ENCODE data around the gene GPR45.
"Not testable (repeated sequence)": the region's sequence is repeated elsewhere in the genome, so short reads cannot be mapped to it uniquely, and the experiment has no call there.

The GPR45 gene, protein sequence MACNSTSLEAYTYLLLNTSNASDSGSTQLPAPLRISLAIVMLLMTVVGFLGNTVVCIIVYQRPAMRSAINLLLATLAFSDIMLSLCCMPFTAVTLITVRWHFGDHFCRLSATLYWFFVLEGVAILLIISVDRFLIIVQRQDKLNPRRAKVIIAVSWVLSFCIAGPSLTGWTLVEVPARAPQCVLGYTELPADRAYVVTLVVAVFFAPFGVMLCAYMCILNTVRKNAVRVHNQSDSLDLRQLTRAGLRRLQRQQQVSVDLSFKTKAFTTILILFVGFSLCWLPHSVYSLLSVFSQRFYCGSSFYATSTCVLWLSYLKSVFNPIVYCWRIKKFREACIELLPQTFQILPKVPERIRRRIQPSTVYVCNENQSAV

DNA sequence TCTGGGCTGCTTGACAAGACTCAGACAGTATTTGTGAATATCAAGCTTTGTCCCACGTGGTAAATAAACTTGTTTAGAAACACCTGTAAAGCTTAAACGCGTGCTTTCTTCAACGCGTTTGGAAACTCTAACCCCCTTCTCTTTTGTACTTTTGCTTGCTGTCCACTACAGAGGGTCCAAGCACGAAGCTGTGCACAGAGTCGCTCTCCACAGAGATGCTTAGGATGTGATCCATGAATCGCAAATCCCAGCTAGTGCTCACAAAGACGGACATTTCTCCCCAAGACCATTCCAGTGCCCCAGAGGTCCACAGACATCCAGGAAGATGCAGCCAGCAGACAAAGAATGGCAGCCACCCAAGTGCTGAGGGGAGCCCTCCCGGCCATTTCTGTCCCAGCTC, at the start of gene GPR45:
Gene GPR45 (plus strand): TSS at position 301 of the 400 bp plus-strand sequence. CDS start 116 bp downstream, outside the sequence.
- no peak for DNase-seq

- no peak for DNase-seq
These were observed 47.4 kb upstream of the GPR45 start for GRCh38 chr2:105194022-105194675.

DNA sequence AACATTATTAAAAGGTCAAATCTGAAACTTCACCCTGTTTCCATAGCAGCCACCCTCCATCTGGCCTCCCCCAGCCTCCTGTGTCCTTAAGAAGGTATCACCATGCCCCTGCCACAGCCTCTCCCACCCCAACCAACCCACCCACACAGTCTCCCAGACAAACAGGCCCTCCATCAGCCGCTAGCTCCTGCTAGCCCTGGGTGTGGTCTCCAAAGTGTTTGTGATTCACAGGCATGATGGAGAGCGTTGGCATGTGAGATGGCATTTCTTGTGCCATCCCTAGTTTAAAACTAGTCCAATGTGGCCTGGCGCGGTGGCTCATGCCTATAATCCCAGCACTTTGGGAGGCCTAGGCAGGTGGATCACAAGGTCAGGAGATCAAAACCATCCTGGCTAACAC, 44.9 kb upstream of the GPR45 start:
- DNase-seq, result no peak

- DNase-seq, result no peak
These were observed 25.9 kb upstream of the GPR45 start for GRCh38 chr2:105215586-105216192.

- no peak for DNase-seq
These were observed 20.9 kb upstream of the GPR45 start for GRCh38 chr2:105220604-105221003.

DNA sequence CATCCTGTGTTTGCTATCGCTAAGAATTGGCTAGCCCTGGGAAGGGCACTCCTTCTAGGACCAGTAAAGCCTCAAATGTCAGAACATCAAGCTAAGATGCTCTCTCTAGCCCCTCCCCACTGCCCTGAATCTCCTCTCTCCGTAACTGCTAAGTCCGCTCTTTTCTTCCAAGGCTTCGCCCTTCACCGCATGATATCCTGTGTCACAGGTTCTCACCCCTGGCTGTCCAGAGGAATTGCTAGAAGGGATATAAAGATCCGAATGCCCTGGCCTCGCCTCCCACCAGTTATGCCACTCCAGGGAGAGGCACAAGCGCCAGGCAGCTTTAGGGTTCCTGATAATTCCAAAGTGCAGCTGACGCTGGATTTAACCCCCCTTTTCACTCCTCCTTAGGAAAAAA, 17.1 kb upstream of the GPR45 start:
- DNase-seq, result no peak

DNA sequence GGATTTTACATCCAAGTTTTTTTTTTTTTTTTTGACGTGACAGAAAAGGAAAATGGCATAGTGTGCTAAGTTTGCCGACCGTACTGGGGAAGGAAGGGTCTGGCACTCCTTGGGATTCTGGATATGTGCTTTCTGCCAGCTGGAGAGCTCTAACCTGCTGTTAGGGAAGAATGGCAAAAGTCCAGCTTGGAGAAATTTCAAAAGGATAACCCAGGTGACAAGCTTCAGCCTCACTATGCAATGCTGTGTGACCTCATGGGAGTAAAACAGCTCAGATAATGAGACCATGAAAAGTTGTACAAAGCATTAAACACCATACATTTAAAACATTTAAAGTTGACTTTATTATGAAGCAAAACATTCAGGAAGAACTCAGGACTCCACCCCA, 10.3 kb upstream of the GPR45 start:
- no peak for DNase-seq

DNA sequence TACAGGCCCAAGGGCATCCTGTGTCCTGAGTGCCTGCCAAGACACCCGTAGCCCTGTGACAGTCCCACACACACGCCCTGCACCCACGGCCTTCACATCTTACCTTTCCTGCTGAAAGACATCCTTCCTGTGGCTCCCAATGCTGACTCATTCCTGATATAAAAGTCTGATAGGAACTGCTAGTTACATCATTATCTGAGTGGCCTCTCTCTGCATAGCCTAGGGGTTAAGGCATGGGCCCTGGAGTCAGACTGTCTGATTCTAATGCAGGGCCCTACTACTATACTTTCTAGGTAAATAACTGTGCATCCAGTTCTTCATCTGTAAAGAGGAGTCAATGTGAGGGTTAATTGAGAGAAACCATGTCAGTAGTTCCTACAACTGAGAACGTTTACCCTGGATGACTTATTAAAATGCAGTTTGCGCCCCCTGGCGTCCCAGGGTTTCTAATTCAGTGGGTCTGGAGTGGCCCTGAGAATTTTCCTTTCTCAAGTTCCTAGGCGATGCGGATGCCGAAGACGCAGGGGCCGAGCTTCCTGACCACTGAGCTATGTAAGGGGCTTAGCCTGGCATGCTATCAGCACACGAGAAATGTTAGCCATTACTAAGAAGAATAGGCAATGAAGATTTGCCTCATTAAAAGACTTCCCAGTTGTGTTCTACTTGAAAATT, 6.0 kb upstream of the GPR45 start:
- DNase-seq, result no peak

- DNase-seq, result no peak
These were observed 5.5 kb upstream of the GPR45 start for GRCh38 chr2:105236060-105236424.

DNA sequence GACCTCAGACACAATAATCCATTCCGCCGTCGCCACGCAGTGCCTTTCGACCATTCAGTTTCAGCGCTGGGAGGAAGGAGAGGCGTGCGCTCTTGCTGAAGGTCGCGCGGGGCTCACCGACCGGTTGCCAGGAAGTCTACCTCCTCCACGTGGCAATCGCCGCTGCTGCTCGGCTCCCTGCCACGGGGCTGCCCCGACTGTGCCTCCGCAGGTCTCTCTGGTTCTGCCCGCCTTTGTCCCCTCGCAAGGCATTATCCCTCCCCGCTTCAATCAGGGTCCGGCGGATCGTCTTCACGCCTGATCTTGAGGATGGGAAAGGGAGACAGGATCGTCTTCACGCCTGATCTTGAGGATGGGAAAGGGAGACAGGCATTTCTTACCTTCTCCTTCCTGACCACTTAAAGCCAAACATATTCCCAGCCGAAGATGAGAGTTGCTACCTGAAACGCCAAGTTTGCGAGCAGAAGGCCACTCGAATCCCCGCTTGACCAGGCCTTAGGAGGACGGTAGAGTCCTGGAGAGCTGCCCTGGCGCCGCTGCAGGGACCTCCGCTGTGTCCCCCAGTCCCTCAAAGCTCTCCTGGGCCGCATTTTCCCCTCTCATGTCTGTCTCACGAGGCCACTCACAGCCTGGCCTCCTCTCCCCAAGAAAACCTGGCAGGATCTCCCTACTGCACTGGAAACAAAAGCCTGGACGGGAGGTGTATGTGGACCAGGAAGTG, 4.3 kb upstream of the GPR45 start:
- no peak for DNase-seq

DNA sequence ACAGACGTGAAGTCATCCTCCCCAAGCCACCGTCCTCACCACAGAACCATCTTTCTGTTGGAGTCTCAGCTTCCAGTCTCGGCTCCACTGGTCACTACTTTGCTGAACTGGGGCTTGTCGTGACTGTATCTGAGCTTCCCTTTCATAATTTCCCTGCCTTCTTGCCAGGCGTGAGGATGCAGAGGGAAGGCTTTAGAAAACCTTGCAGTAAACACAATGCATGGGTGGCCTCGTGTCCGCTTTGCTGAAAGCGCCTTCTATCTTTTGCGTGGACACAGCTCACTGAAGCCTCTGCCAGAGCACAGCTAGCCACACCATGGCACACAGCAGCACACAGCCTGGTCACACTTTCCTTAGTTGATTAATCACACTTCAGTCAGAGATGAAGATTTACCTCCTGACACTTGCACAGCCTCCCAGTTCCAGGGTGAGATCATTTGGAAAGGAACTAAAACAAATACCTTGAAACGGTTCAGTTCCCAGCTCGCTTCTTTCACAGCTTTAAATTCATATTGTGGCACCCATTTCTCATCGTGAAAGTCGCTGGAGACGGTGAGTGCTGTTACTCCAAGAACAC, 2.8 kb upstream of the GPR45 start:
- no peak for DNase-seq

GRCh38 chr2:105239924-105240323, 1.6 kb upstream of the GPR45 start:
- DNase-seq, result no peak

- no peak for DNase-seq
These were observed 897 bp downstream of the GPR45 start for GRCh38 chr2:105242286-105242993.

DNA sequence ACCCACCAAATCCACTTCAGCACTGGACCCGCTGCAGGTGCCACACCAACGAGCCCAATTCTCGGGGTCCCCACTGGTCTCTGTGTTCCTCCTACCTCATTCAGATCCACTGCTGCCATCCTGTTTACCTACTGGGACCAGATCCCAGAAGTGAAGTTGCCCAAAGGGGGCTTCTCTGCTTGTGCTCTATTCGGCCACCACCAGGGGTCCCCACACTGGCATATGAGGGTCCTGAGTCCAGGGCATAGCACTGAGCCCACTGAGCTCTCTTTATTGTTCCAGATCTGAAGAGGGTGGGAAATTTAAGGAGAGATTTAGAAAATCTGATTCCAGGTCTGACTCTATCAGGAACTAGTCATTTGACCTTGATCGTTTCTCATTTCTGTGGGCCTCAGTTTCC, 2.4 kb downstream of the GPR45 start:
- DNase-seq, result no peak

- no peak for DNase-seq
These were observed 2.9 kb downstream of the GPR45 start for GRCh38 chr2:105244451-105244850.

DNA sequence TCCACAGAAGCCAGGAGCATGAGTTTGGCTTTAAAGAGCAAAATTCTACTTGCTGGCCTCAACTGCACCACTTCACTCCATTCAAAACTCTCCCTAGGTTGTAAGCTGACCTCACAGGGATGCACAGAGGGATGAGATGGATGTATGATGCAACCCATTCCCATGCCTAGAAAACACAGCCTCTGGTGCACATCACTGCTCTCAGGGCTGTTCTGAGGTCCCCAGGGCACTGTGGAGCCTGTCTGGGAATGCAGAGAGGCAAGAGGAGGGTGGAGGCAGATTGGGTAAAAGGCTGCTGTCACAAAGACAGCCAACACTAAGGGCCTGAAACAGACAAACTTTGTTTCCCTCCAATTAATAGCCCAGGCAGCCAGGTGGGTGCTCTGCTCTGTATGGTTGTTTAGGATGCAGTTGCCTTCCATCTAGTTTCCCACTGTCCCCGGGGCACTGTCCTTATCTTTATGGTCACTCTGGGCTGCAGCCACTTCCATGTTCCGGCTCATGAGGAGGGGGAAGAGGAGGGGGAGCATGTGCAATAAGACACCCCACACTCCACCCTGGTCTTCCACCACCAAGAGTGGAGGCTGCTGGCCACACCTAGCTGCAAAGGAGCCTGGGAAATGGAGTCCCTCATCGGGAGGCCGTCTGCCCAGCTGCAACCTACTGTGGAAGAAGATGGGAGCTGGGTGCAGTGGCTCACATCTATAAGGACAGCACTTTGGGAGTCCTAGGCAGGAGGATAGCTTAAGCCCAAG, 7.0 kb downstream of the GPR45 start:
- DNase-seq, result no peak

DNA sequence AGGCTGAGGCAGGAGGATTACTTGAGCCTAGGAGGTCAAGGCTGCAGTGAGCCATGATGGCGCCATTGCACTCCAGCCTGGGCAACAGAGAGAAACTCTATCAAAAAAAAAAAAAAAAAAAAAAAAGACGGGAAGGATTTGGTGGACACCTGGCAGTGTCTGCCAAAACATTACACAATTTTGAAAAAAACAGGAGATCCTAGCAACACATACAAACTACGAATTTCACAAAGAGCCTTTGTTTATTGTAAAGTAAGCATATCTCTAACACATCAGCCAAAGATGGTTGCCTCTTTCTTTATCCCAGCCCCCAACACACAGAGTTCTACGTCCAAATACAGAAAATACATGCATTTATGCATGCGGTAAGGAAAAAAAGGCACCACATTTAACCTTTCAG, 7.6 kb downstream of the GPR45 start:
- DNase-seq, result no peak

DNA sequence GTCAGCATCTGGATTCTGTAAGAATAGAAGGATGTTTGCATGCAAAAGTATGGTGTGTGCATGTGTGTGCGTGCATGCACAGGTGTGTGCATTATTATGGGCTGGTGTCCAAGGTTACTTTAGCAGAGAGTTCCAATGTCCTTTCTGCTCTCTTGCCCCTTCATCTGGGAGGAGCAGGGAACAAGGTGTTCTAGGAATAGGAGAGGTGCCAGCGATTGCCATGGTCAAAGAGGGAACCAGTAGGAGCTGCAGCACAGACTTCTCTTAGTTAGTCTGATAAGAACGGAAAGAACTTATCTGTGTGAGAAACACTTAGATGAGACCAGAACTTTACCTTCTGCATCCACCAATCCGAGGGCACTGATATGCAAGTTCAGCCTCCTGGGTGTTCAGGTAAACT, 8.3 kb downstream of the GPR45 start:
- no peak for DNase-seq

- DNase-seq, result not testable (repeated sequence)
These were observed 9.6 kb downstream of the GPR45 start for GRCh38 chr2:105251016-105251648.

DNA sequence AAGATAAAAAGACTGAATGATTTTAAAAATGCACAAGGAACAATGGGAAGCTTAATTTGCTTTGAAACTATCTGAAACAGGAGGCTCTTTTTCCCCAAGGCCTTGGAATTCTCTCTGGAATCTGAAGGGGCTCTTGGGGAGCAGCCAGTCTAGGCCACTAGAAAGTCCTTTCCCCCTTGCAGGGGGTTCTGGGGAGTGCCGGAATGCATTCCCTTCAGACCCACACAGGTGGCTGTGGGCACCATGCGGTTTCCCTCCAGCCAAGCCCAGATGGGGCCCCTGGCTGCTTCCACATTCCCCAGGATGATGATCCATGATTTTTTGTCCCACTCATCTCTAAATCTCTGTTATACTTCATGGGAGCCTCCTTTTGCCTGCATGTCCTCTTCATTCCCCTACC, 10.7 kb downstream of the GPR45 start:
- DNase-seq, result no peak

Measured in cerebellar nuclear complex (tissue), 1 donor.